ENCODE measurements around the gene SCFD2. TPM values are rescaled to one million over a fixed set of nuclear protein-coding genes. Genes with fewer than 3 reads are reported as not detected.

The SCFD2 gene
- total and polyA plus RNA-seq, 4 donors, result 5.2 to 28.7 (median 16.4) TPM

GRCh38 chr4:52941450-52941849 is 424.4 kb downstream of the SCFD2 start:
- TF ChIP-seq, protein P1, sequence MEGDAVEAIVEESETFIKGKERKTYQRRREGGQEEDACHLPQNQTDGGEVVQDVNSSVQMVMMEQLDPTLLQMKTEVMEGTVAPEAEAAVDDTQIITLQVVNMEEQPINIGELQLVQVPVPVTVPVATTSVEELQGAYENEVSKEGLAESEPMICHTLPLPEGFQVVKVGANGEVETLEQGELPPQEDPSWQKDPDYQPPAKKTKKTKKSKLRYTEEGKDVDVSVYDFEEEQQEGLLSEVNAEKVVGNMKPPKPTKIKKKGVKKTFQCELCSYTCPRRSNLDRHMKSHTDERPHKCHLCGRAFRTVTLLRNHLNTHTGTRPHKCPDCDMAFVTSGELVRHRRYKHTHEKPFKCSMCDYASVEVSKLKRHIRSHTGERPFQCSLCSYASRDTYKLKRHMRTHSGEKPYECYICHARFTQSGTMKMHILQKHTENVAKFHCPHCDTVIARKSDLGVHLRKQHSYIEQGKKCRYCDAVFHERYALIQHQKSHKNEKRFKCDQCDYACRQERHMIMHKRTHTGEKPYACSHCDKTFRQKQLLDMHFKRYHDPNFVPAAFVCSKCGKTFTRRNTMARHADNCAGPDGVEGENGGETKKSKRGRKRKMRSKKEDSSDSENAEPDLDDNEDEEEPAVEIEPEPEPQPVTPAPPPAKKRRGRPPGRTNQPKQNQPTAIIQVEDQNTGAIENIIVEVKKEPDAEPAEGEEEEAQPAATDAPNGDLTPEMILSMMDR (IDR thresholded peaks at IDR 0.05; ENCODE audit: control extremely low read depth, extremely low read depth), result no peak
- H3K36me3 ChIP-seq (ENCODE audit: control insufficient read depth in 4 of 4, insufficient read depth in 4 of 4, low read length in 4 of 4), result no peaks in the 10 kb centered on the region
- H3K4me1 ChIP-seq (ENCODE audit: control insufficient read depth in 5 of 5, insufficient read depth in 5 of 5, low read length in 5 of 5), result peaks cover 0 to 7% (median 3%) of the 10 kb centered on the region in 5 donors
- H3K9ac ChIP-seq (ENCODE audit: insufficient read depth in 1 of 2, low read length in 2 of 2), result no peak overlapping the region
- no peaks in the 10 kb centered on the region for H3K27me3 ChIP-seq (ENCODE audit: control insufficient read depth in 3 of 3, insufficient read depth in 3 of 3, low read length in 2 of 3)
- H3K27ac ChIP-seq (ENCODE audit: low read depth in 1 of 2, low read length in 1 of 2), result peak overlapping the region in 1 of 2 donors; percentile 29
- WGBS, 2 donors, result 93 to 94% methylated on average over 3 of the region's 3 CpGs
- H3K9me3 ChIP-seq (ENCODE audit: control insufficient read depth in 4 of 4, insufficient read depth in 3 of 4, low read length in 3 of 4), result no peaks in the 10 kb centered on the region
- ATAC-seq (ENCODE audit: insufficient read depth, low FRiP score) (no peak), DNase-seq (no peak)
- no peak overlapping the region for H3K4me3 ChIP-seq

GRCh38 chr4:52939739-52940138 is 426.1 kb downstream of the SCFD2 start:
- H3K27ac ChIP-seq (ENCODE audit: low read depth in 1 of 2, low read length in 1 of 2), result no peak overlapping the region
- WGBS, 2 donors, result 92 to 95% methylated on average over 2 of the region's 2 CpGs
- peaks cover 0 to 7% (median 0%) of the 10 kb centered on the region in 5 donors for H3K4me1 ChIP-seq (ENCODE audit: control insufficient read depth in 5 of 5, insufficient read depth in 5 of 5, low read length in 5 of 5)
- H3K9me3 ChIP-seq (ENCODE audit: control insufficient read depth in 4 of 4, insufficient read depth in 3 of 4, low read length in 3 of 4), result no peaks in the 10 kb centered on the region
- ATAC-seq (ENCODE audit: insufficient read depth, low FRiP score) (no peak), DNase-seq (no peak)
- H3K9ac ChIP-seq (ENCODE audit: insufficient read depth in 1 of 2, low read length in 2 of 2), result no peak overlapping the region
- no peaks in the 10 kb centered on the region for H3K27me3 ChIP-seq (ENCODE audit: control insufficient read depth in 3 of 3, insufficient read depth in 3 of 3, low read length in 2 of 3)
- TF ChIP-seq, protein P1 (IDR thresholded peaks at IDR 0.05; ENCODE audit: control extremely low read depth, extremely low read depth), result no peak
- no peaks in the 10 kb centered on the region for H3K36me3 ChIP-seq (ENCODE audit: control insufficient read depth in 4 of 4, insufficient read depth in 4 of 4, low read length in 4 of 4)
- H3K4me3 ChIP-seq, result no peak overlapping the region

- 94 to 97% methylated on average over 1 of the region's 1 CpG for WGBS, 2 donors
- Histone ChIP-seq H3K27me3 (ENCODE audit: control insufficient read depth in 3 of 3, insufficient read depth in 3 of 3, low read length in 2 of 3) (no peaks in the 10 kb centered on the region), H3K9ac (ENCODE audit: insufficient read depth in 1 of 2, low read length in 2 of 2) (no peak overlapping the region), H3K36me3 (ENCODE audit: control insufficient read depth in 4 of 4, insufficient read depth in 4 of 4, low read length in 4 of 4) (no peaks in the 10 kb centered on the region), H3K4me3 (no peak overlapping the region), H3K4me1 (ENCODE audit: control insufficient read depth in 5 of 5, insufficient read depth in 5 of 5, low read length in 5 of 5) (peaks cover 0 to 7% (median 0%) of the 10 kb centered on the region in 5 donors), H3K27ac (ENCODE audit: low read depth in 1 of 2, low read length in 1 of 2) (no peak overlapping the region), H3K9me3 (ENCODE audit: control insufficient read depth in 4 of 4, insufficient read depth in 3 of 4, low read length in 3 of 4) (no peaks in the 10 kb centered on the region)
- ATAC-seq (ENCODE audit: insufficient read depth, low FRiP score) (no peak), DNase-seq (no peak)
- TF ChIP-seq, protein P1 (IDR thresholded peaks at IDR 0.05; ENCODE audit: control extremely low read depth, extremely low read depth), result no peak
Observed at GRCh38 chr4:52939325-52939724, 426.5 kb downstream of the SCFD2 start.

DNA sequence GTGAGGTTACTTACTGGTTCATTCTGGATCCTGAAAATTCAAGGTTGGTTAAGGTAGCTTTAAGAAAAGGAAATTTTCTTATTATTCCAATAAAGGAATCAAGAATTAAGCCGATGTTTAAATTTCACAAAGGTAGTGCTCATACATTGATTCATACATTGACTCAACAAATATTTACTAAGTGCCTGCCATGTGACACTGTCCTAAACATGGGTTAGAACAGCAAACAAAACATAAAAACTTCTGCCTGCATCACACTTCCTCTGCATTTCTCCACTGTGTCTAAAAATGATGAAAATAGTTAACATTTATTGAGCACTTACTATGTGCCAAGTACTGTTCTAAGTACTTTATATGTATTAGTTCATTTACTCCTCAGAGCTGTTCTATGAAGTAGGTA is 428.0 kb downstream of the SCFD2 start:
- ATAC-seq (ENCODE audit: insufficient read depth, low FRiP score), result no peak
- Histone ChIP-seq H3K27me3 (ENCODE audit: control insufficient read depth in 3 of 3, insufficient read depth in 3 of 3, low read length in 2 of 3) (no peaks in the 10 kb centered on the region), H3K36me3 (ENCODE audit: control insufficient read depth in 4 of 4, insufficient read depth in 4 of 4, low read length in 4 of 4) (no peaks in the 10 kb centered on the region), H3K9me3 (ENCODE audit: control insufficient read depth in 4 of 4, insufficient read depth in 3 of 4, low read length in 3 of 4) (no peaks in the 10 kb centered on the region), H3K4me3 (no peak overlapping the region), H3K27ac (ENCODE audit: low read depth in 1 of 2, low read length in 1 of 2) (no peak overlapping the region), H3K9ac (ENCODE audit: insufficient read depth in 1 of 2, low read length in 2 of 2) (no peak overlapping the region), H3K4me1 (ENCODE audit: control insufficient read depth in 5 of 5, insufficient read depth in 5 of 5, low read length in 5 of 5) (peaks cover 0 to 2% (median 0%) of the 10 kb centered on the region in 5 donors)
- no peak for DNase-seq
- WGBS, 2 donors, result 90 to 100% methylated on average over 1 of the region's 1 CpG
- TF ChIP-seq, protein P1 (IDR thresholded peaks at IDR 0.05; ENCODE audit: control extremely low read depth, extremely low read depth), result no peak

Measured in lung (tissue), 12 donors.